Measurements from ENCODE around the gene MEGF11. TPM values are rescaled to one million over a fixed set of nuclear protein-coding genes. Genes with fewer than 3 reads are reported as not detected.

MEGF11 gene
- total RNA-seq, 1 donor from 2014 or later = 0.06 TPM

GRCh38 chr15:65909831-65910230, 343.7 kb downstream of the MEGF11 start:
- Histone ChIP-seq H2AFZ (replicated peaks) (no peak overlapping the region), H3K27me3 (no peaks in the 10 kb centered on the region), H3K4me1 (no peaks in the 10 kb centered on the region), H3K36me3 (no peaks in the 10 kb centered on the region), H3K9ac (no peak overlapping the region), H3K9me3 (ENCODE audit: low read depth) (no peaks in the 10 kb centered on the region), H3F3A (ENCODE audit: low read depth) (no peaks in the 10 kb centered on the region), H3K79me2 (ENCODE audit: low read depth) (no peaks in the 10 kb centered on the region), H3K27ac (no peak overlapping the region), H3K4me3 (no peak overlapping the region), H3K4me2 (no peak overlapping the region), H4K20me1 (ENCODE audit: low read depth) (no peaks in the 10 kb centered on the region)
- TF ChIP-seq EZH2phosphoT487 (IDR thresholded peaks at IDR 0.05) (no peak), EZH2 (IDR thresholded peaks at IDR 0.05) (no peak), CTCF (IDR thresholded peaks at IDR 0.05) (no peak)
- Mint-ChIP-seq H3K4me1 (no peaks in the 10 kb centered on the region), H3K27ac (peak overlapping the region; percentile 19), H3K4me3 (no peak overlapping the region), H3K27me3 (ENCODE audit: insufficient read depth, low read depth) (peaks cover 7% of the 10 kb centered on the region), H3K9me3 (no peaks in the 10 kb centered on the region), H3K36me3 (peaks cover 12% of the 10 kb centered on the region)
- no peak for DNase-seq (ENCODE audit: low spot score)

GRCh38 chr15:65908876-65909275, 344.7 kb downstream of the MEGF11 start:
- DNase-seq (ENCODE audit: low spot score) = no peak
- no peak overlapping the region for H3K4me3 Mint-ChIP-seq
- H3K27ac Mint-ChIP-seq = no peak overlapping the region
- Histone ChIP-seq H3K79me2 (ENCODE audit: low read depth) (no peaks in the 10 kb centered on the region), H3K4me2 (no peak overlapping the region), H3K9me3 (ENCODE audit: low read depth) (no peaks in the 10 kb centered on the region), H3K4me1 (no peaks in the 10 kb centered on the region), H4K20me1 (ENCODE audit: low read depth) (no peaks in the 10 kb centered on the region), H3K4me3 (no peak overlapping the region), H3K36me3 (no peaks in the 10 kb centered on the region), H3K27ac (no peak overlapping the region), H2AFZ (replicated peaks) (no peak overlapping the region), H3K9ac (no peak overlapping the region), H3K27me3 (no peaks in the 10 kb centered on the region), H3F3A (ENCODE audit: low read depth) (no peaks in the 10 kb centered on the region)
- peaks cover 7% of the 10 kb centered on the region for H3K27me3 Mint-ChIP-seq (ENCODE audit: insufficient read depth, low read depth)
- peaks cover 3% of the 10 kb centered on the region for H3K4me1 Mint-ChIP-seq
- H3K9me3 Mint-ChIP-seq = no peaks in the 10 kb centered on the region
- H3K36me3 Mint-ChIP-seq = peaks cover 15% of the 10 kb centered on the region
- TF ChIP-seq EZH2 (IDR thresholded peaks at IDR 0.05) = no peak
- TF ChIP-seq CTCF (IDR thresholded peaks at IDR 0.05) = no peak
- TF ChIP-seq EZH2phosphoT487 (IDR thresholded peaks at IDR 0.05) = no peak

- Histone ChIP-seq H3K4me3 (no peak overlapping the region), H3K27ac (no peak overlapping the region), H3K9me3 (ENCODE audit: low read depth) (no peaks in the 10 kb centered on the region), H3K36me3 (no peaks in the 10 kb centered on the region), H3K4me2 (no peak overlapping the region), H3K27me3 (no peaks in the 10 kb centered on the region), H3K9ac (no peak overlapping the region), H3K79me2 (ENCODE audit: low read depth) (no peaks in the 10 kb centered on the region), H4K20me1 (ENCODE audit: low read depth) (no peaks in the 10 kb centered on the region), H3F3A (ENCODE audit: low read depth) (no peaks in the 10 kb centered on the region), H2AFZ (replicated peaks) (no peak overlapping the region), H3K4me1 (no peaks in the 10 kb centered on the region)
- Mint-ChIP-seq H3K36me3 (peaks cover 16% of the 10 kb centered on the region), H3K4me3 (no peak overlapping the region), H3K9me3 (no peaks in the 10 kb centered on the region), H3K4me1 (peaks cover 12% of the 10 kb centered on the region), H3K27ac (no peak overlapping the region), H3K27me3 (ENCODE audit: insufficient read depth, low read depth) (peaks cover 7% of the 10 kb centered on the region)
- TF ChIP-seq EZH2 (IDR thresholded peaks at IDR 0.05) (no peak), EZH2phosphoT487 (IDR thresholded peaks at IDR 0.05) (no peak), CTCF (IDR thresholded peaks at IDR 0.05) (no peak)
- DNase-seq (ENCODE audit: low spot score) = no peak
Observed at GRCh38 chr15:65907661-65908060, 345.9 kb downstream of the MEGF11 start.

Measured in neural progenitor cell (in vitro differentiated cells).